DOHH2 (cell line): ENCODE data around the gene C11orf42.

Experiments
- H3F3A ChIP-seq: fragments of 200-600 bp; sonication (generic), shearing (Covaris generic); 2 replicates; pipeline ENCODE4 v1.6.0; 2016; ENCODE audit warnings: antibody characterized with exemption, mild to moderate bottlenecking; ENCODE audit not compliant: control insufficient read depth, insufficient read depth
- H3K27ac ChIP-seq: fragments of 200-600 bp; sonication (generic); 2 replicates; pipeline ENCODE4 v1.5.1; 2014; ENCODE audit warnings: low read depth, mild to moderate bottlenecking, low read length, moderate library complexity
- H3K27me3 ChIP-seq: fragments of 200-600 bp; sonication (generic); 2 replicates; pipeline ENCODE4 v1.6.1; 2014; ENCODE audit warnings: mild to moderate bottlenecking, low read length, mixed read lengths; ENCODE audit not compliant: control insufficient read depth
- H3K36me3 ChIP-seq: fragments of 200-600 bp; sonication (generic); 2 replicates; pipeline ENCODE4 v1.6.1; 2014; ENCODE audit warnings: mild to moderate bottlenecking, low read length, moderate library complexity, mixed read lengths; ENCODE audit not compliant: control insufficient read depth
- H3K4me1 ChIP-seq: fragments of 200-600 bp; sonication (generic); 2 replicates; pipeline ENCODE4 v1.6.1; 2014; ENCODE audit warnings: mild to moderate bottlenecking, low read length, mixed read lengths; ENCODE audit not compliant: control insufficient read depth
- H3K4me2 ChIP-seq: fragments of 200-600 bp; sonication (generic); 2 replicates; pipeline ENCODE4 v1.6.0; 2014; ENCODE audit warnings: mild to moderate bottlenecking, low read length, moderate library complexity
- H3K4me3 ChIP-seq: fragments of 200-600 bp; sonication (generic); 2 replicates; pipeline ENCODE4 v1.5.1; 2014; ENCODE audit warnings: mild to moderate bottlenecking, low read length, mixed read lengths
- H3K79me2 ChIP-seq: fragments of 200-600 bp; sonication (generic); 2 replicates; pipeline ENCODE4 v1.6.1; 2014; ENCODE audit warnings: mild to moderate bottlenecking, low read length, mixed read lengths; ENCODE audit not compliant: control insufficient read depth
- H3K9me2 ChIP-seq: fragments of 200-600 bp; sonication (generic); replicated peaks from 2 replicates; pipeline ENCODE4 v1.6.1; 2014; ENCODE audit warnings: mild to moderate bottlenecking, low read length, mixed read lengths; ENCODE audit not compliant: control insufficient read depth
- H3K9me3 ChIP-seq: fragments of 200-600 bp; sonication (generic); 2 replicates; pipeline ENCODE4 v1.6.1; 2014; ENCODE audit warnings: antibody characterized with exemption, low read length, mixed read lengths; ENCODE audit not compliant: control insufficient read depth, insufficient read depth
- H4K20me1 ChIP-seq: fragments of 200-600 bp; sonication (generic); 2 replicates; pipeline ENCODE4 v1.6.0; 2014; ENCODE audit warnings: low read depth, mild to moderate bottlenecking, antibody characterized with exemption, low read length, moderate library complexity; ENCODE audit not compliant: control insufficient read depth, insufficient read depth
- EZH2phosphoT487 ChIP-seq: fragments of 200-600 bp; sonication (generic); IDR thresholded peaks from 2 replicates; pipeline ENCODE4 v1.6.1; 2017; ENCODE audit warnings: borderline replicate concordance, mild to moderate bottlenecking, antibody characterized with exemption, low read length, moderate library complexity, mixed read lengths
- TF ChIP-seq, protein P1 (sequence below): fragments of 200-600 bp; sonication (generic); IDR thresholded peaks from one replicate; pipeline ENCODE4 v1.5.1; 2014; ENCODE audit warnings: antibody characterized with exemption, mild to moderate bottlenecking, low read depth, low read length; ENCODE audit not compliant: poor library complexity, severe bottlenecking

The C11orf42 gene

DNA sequence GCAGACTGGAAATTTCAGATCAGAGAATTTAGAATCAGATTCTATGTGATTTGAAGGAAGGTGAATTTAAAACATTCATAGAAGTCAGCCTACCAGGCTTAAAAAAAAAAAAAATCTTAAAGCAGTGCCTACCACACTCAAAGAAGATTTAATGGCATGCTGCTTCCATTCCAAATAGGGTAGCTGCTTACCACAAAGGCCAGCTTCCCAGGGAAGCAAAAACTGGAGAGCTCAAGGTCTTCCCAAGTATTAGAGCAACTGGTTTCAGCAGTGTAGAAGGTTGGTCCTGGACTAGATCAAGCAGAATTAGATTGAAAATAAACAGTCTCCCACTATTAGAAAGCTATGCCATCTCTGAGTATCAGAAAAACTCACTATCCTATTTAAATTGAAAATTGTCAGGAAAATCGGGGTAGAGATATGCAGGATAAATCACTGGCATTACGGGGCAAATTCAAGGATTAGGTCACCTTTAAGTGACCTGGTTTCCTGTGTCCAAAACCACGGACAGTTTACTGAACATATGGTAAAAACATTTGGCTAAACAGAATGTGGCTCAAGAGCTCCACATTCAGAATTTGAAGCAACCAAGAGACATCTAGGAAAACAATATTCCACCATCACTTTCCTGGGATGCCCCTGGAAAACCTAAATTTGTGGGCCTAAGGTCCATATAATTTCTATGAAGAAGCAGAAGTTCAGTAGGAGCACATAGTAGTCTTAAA is 1.3 kb downstream of the C11orf42 start:
- Histone ChIP-seq H3K27me3 (no peaks in the 10 kb centered on the region), H3K9me2 (no peaks in the 10 kb centered on the region), H3K36me3 (peaks cover 9% of the 10 kb centered on the region; the same call in 1 of the 2 replicates)

DNA sequence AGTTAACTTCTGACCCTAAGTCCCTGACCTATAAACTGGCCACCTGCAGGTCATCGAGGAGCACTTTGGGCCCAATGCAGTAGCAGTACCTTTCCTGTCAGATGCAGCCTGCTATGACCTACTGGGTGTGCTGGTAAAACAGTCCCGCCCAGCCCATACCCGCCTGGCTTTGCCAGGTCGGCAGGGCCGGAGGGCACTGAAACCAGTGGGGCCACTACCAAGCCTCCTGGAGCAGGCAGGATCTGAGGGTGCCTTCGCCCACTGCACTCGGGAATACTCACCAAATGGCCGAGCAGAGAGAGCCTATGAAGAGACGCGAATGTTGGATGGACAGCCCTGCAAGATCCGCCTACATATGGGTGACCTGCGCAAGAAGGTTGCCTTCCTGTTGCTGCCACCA is 4.4 kb downstream of the C11orf42 start:
- Histone ChIP-seq H3F3A (no peaks in the 10 kb centered on the region), H3K27ac (no peak overlapping the region), H3K4me1 (no peaks in the 10 kb centered on the region), H3K4me2 (no peak overlapping the region), H3K36me3 (peaks cover 30% of the 10 kb centered on the region), H3K9me2 (no peaks in the 10 kb centered on the region), H3K27me3 (no peaks in the 10 kb centered on the region), H3K79me2 (no peaks in the 10 kb centered on the region), H3K4me3 (no peak overlapping the region), H4K20me1 (no peaks in the 10 kb centered on the region), H3K9me3 (no peaks in the 10 kb centered on the region)
- TF ChIP-seq EZH2phosphoT487 = no peak
- TF ChIP-seq, protein P1, sequence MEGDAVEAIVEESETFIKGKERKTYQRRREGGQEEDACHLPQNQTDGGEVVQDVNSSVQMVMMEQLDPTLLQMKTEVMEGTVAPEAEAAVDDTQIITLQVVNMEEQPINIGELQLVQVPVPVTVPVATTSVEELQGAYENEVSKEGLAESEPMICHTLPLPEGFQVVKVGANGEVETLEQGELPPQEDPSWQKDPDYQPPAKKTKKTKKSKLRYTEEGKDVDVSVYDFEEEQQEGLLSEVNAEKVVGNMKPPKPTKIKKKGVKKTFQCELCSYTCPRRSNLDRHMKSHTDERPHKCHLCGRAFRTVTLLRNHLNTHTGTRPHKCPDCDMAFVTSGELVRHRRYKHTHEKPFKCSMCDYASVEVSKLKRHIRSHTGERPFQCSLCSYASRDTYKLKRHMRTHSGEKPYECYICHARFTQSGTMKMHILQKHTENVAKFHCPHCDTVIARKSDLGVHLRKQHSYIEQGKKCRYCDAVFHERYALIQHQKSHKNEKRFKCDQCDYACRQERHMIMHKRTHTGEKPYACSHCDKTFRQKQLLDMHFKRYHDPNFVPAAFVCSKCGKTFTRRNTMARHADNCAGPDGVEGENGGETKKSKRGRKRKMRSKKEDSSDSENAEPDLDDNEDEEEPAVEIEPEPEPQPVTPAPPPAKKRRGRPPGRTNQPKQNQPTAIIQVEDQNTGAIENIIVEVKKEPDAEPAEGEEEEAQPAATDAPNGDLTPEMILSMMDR = no peak

More for the DNA sequence above, 1.3 kb downstream of the C11orf42 start:
- Histone ChIP-seq H3K4me2 (no peak overlapping the region), H3K4me1 (no peaks in the 10 kb centered on the region), H3K4me3 (no peak overlapping the region), H3F3A (no peaks in the 10 kb centered on the region), H3K9me3 (no peaks in the 10 kb centered on the region), H3K79me2 (no peaks in the 10 kb centered on the region), H4K20me1 (no peaks in the 10 kb centered on the region), H3K27ac (no peak overlapping the region)
- no peak for TF ChIP-seq EZH2phosphoT487
- TF ChIP-seq, protein P1 = no peak

GRCh38 chr11:6210274-6210955 is 5.1 kb downstream of the C11orf42 start:
- Histone ChIP-seq H3K4me1 (no peaks in the 10 kb centered on the region), H3K27me3 (no peaks in the 10 kb centered on the region), H3K9me3 (no peaks in the 10 kb centered on the region), H3K79me2 (no peaks in the 10 kb centered on the region), H3K36me3 (peaks cover 33% of the 10 kb centered on the region), H3F3A (no peaks in the 10 kb centered on the region), H3K4me2 (no peak overlapping the region), H3K9me2 (no peaks in the 10 kb centered on the region), H3K4me3 (no peak overlapping the region), H3K27ac (no peak overlapping the region), H4K20me1 (no peaks in the 10 kb centered on the region)
- TF ChIP-seq, protein P1 = no peak
- no peak for TF ChIP-seq EZH2phosphoT487
